Mesenchymal stem cell (in vitro differentiated cells and primary cell): ENCODE measurements around the gene LYVE1.

Experiments
- DNase-seq: peaks from one replicate; pipeline ENCODE4 v3.0.0-alpha.2; 2013
- H2AFZ ChIP-seq: one replicate; pipeline ENCODE4 v1.6.1; 2013; ENCODE audit warnings: low read depth, mild to moderate bottlenecking, control low read depth, inconsistent platforms, low read length, moderate library complexity
- H2AK5ac ChIP-seq: 2 replicates; pipeline ENCODE4 v1.6.1; 2013; ENCODE audit warnings: low read length, moderate library complexity, mild to moderate bottlenecking, inconsistent platforms; ENCODE audit not compliant: severe bottlenecking
- H2BK120ac ChIP-seq: one replicate; pipeline ENCODE4 v1.6.1; 2013; ENCODE audit warnings: low read depth, mild to moderate bottlenecking, inconsistent platforms, low read length, moderate library complexity
- H2BK12ac ChIP-seq, 2 experiments: one replicate each; pipeline ENCODE4 v1.6.1; 2013; ENCODE audit warnings: inconsistent platforms in 2 of 2, low read length in 2 of 2, mild to moderate bottlenecking in 2 of 2, moderate library complexity in 2 of 2, control low read depth in 1 of 2
- H2BK15ac ChIP-seq: one replicate; pipeline ENCODE4 v1.6.1; 2013; ENCODE audit warnings: mild to moderate bottlenecking, low read depth, inconsistent platforms; ENCODE audit not compliant: poor library complexity, severe bottlenecking
- H2BK5ac ChIP-seq: 2 replicates; pipeline ENCODE4 v1.6.1; 2013; ENCODE audit warnings: low read depth, mild to moderate bottlenecking, low read length, control low read depth, inconsistent platforms; ENCODE audit not compliant: poor library complexity, severe bottlenecking
- H3K14ac ChIP-seq, 2 experiments: one replicate each; pipeline ENCODE4 v1.6.1; 2013; ENCODE audit warnings: inconsistent platforms in 2 of 2, low read length in 2 of 2, control low read depth in 1 of 2, mild to moderate bottlenecking in 1 of 2, moderate library complexity in 1 of 2
- H3K18ac ChIP-seq, 2 experiments: one replicate each; pipeline ENCODE4 v1.6.1; 2013; ENCODE audit warnings: inconsistent platforms in 2 of 2, low read length in 2 of 2, control low read depth in 1 of 2, low read depth in 1 of 2, mild to moderate bottlenecking in 1 of 2
- H3K23ac ChIP-seq, 2 experiments: one replicate each; pipeline ENCODE4 v1.6.1; 2013; ENCODE audit warnings: inconsistent platforms in 2 of 2, low read length in 2 of 2, mild to moderate bottlenecking in 2 of 2, moderate library complexity in 2 of 2, control low read depth in 1 of 2
- H3K27ac ChIP-seq: 2 replicates; pipeline ENCODE4 v1.5.1; 2013; ENCODE audit warnings: mild to moderate bottlenecking, moderate library complexity, low read length, control low read depth, inconsistent platforms; ENCODE audit not compliant: poor library complexity, severe bottlenecking
- H3K27me3 ChIP-seq, 2 experiments: 2 replicates each; pipeline versions ENCODE4 v1.6.1 to v1.7.0; 2013; ENCODE audit warnings: low read length in 2 of 2, mild to moderate bottlenecking in 2 of 2, moderate library complexity in 2 of 2, control low read depth in 1 of 2, inconsistent platforms in 1 of 2; ENCODE audit not compliant: control insufficient read depth in 1 of 2, insufficient read depth in 1 of 2
- H3K36me3 ChIP-seq, 2 experiments: 2 replicates each; pipeline versions ENCODE4 v1.6.1 to v1.7.0; 2013; ENCODE audit warnings: low read length in 2 of 2, control low read depth in 1 of 2, inconsistent platforms in 1 of 2, low read depth in 1 of 2, mild to moderate bottlenecking in 1 of 2; ENCODE audit not compliant: insufficient read depth in 2 of 2, control insufficient read depth in 1 of 2
- H3K4ac ChIP-seq, 2 experiments: one replicate each; pipeline ENCODE4 v1.6.1; 2013; ENCODE audit warnings: inconsistent platforms in 2 of 2, low read length in 2 of 2, mild to moderate bottlenecking in 2 of 2, moderate library complexity in 2 of 2, control low read depth in 1 of 2, low read depth in 1 of 2
- H3K4me1 ChIP-seq: 2 replicates; pipeline ENCODE4 v1.6.1; 2013; ENCODE audit warnings: low read depth, low read length, control low read depth; ENCODE audit not compliant: control insufficient read depth, insufficient read depth
- H3K4me2 ChIP-seq: 2 replicates; pipeline ENCODE4 v1.6.1; 2013; ENCODE audit warnings: low read length, mild to moderate bottlenecking, inconsistent platforms; ENCODE audit not compliant: poor library complexity, severe bottlenecking
- H3K4me3 ChIP-seq, 2 experiments: 2 replicates each; pipeline versions ENCODE4 v1.5.1 to v1.7.0; 2013; ENCODE audit warnings: low read length in 2 of 2, mild to moderate bottlenecking in 2 of 2, control low read depth in 1 of 2, low read depth in 1 of 2; ENCODE audit not compliant: insufficient read depth in 1 of 2
- H3K79me1 ChIP-seq: replicated peaks from 2 replicates; pipeline ENCODE4 v1.6.1; 2013; ENCODE audit warnings: mild to moderate bottlenecking, control low read depth, low read length, inconsistent platforms; ENCODE audit not compliant: poor library complexity, severe bottlenecking
- H3K9ac ChIP-seq: 2 replicates; pipeline ENCODE4 v1.7.0; 2013; ENCODE audit warnings: mild to moderate bottlenecking, low read length, moderate library complexity
- H3K9me3 ChIP-seq: 2 replicates; pipeline ENCODE4 v1.7.0; 2013; ENCODE audit warnings: mild to moderate bottlenecking, low read length; ENCODE audit not compliant: control insufficient read depth
- H4K8ac ChIP-seq: one replicate; pipeline ENCODE4 v1.6.1; 2013; ENCODE audit warnings: inconsistent platforms, mild to moderate bottlenecking, low read length, moderate library complexity
- H4K91ac ChIP-seq: one replicate; pipeline ENCODE4 v1.6.1; 2013; ENCODE audit warnings: mild to moderate bottlenecking, low read length, inconsistent platforms
- WGBS: methylation state at CpG from one replicate; pipeline ENCODE4 v1.1.7; 2013; ENCODE audit warnings: mixed read lengths; 5-methylcytosine and 5-hydroxymethylcytosine counted together

The LYVE1 gene

GRCh38 chr11:10566257-10566957 lies 2.1 kb downstream of the LYVE1 start:
- Histone ChIP-seq H2BK120ac (no peak overlapping the region), H2BK15ac (no peak overlapping the region), H2AFZ (no peak overlapping the region), H3K27ac (no peak overlapping the region), H2BK12ac (no peak overlapping the region), H3K4me2 (no peak overlapping the region), H2BK5ac (no peak overlapping the region), H3K14ac (no peak overlapping the region), H3K23ac (no peak overlapping the region), H3K18ac (no peak overlapping the region), H2AK5ac (no peak overlapping the region), H3K4me1 (no peaks in the 10 kb centered on the region), H3K36me3 (no peaks in the 10 kb centered on the region), H3K4me3 (no peak overlapping the region), H3K9ac (no peak overlapping the region), H3K27me3 (no peaks in the 10 kb centered on the region), H3K4ac (no peak overlapping the region), H3K9me3 (no peaks in the 10 kb centered on the region), H3K79me1 (no peaks in the 10 kb centered on the region), H4K8ac (no peak overlapping the region), H4K91ac (peak overlapping the region; percentile 36)
- WGBS, result 95% methylated on average over 4 of the region's 6 CpGs
- no peak for DNase-seq

- H3K27me3 ChIP-seq, result no peaks in the 10 kb centered on the region
- no peak overlapping the region for H3K23ac ChIP-seq
- H4K8ac ChIP-seq, result no peak overlapping the region
- H2BK5ac ChIP-seq, result no peak overlapping the region
- no peak for DNase-seq
- no peaks in the 10 kb centered on the region for H3K9me3 ChIP-seq
- no peaks in the 10 kb centered on the region for H3K79me1 ChIP-seq
- H3K4ac ChIP-seq, result no peak overlapping the region
- WGBS, result 97% methylated on average over 4 of the region's 4 CpGs
- no peak overlapping the region for H2AFZ ChIP-seq
- no peaks in the 10 kb centered on the region for H3K36me3 ChIP-seq
- no peaks in the 10 kb centered on the region for H3K4me1 ChIP-seq
- H3K14ac ChIP-seq, result no peak overlapping the region
- no peak overlapping the region for H2AK5ac ChIP-seq
- H2BK12ac ChIP-seq, result no peak overlapping the region
- no peak overlapping the region for H3K4me3 ChIP-seq
- no peak overlapping the region for H3K4me2 ChIP-seq
- no peak overlapping the region for H2BK120ac ChIP-seq
- H2BK15ac ChIP-seq, result no peak overlapping the region
- H4K91ac ChIP-seq, result no peak overlapping the region
- no peak overlapping the region for H3K18ac ChIP-seq
- H3K9ac ChIP-seq, result no peak overlapping the region
- no peak overlapping the region for H3K27ac ChIP-seq
Measured at GRCh38 chr11:10565493-10565892, 3.0 kb downstream of the LYVE1 start.

DNA sequence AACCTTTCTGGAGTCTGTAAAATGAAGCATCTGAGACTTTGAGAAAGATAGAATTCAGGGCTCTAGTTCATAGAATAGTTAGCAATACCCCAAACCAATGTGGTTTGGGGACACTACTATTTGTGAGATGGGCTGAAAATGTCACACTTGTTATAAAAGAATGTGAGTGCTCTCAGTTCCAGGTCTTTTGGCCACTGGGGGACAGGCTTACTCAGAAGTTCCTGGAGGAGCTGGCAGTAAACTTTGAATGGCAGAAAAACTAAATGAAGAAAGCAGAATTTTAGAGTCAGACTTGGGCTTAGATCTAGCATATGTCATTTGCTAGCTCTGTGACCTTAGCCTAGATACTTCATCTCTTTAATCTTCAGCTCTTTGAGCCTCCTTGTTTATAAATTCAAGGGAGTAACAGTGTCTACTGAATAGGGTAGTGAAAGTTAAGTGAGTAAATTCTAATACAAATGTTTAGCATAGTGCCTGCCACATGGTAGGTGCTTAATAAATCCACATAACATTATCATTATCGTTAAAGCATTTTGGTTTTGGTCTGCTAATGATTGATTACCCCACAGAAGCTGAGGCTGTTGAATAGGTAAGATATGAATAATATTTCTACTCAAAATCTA lies 3.7 kb downstream of the LYVE1 start:
- H2AK5ac ChIP-seq, result no peak overlapping the region
- H3K79me1 ChIP-seq, result no peaks in the 10 kb centered on the region
- no peak overlapping the region for H4K91ac ChIP-seq
- H3K4me1 ChIP-seq, result no peaks in the 10 kb centered on the region
- no peak overlapping the region for H2BK12ac ChIP-seq
- no peak overlapping the region for H2AFZ ChIP-seq
- no peak overlapping the region for H3K18ac ChIP-seq
- no peak overlapping the region for H2BK5ac ChIP-seq
- no peaks in the 10 kb centered on the region for H3K9me3 ChIP-seq
- H3K9ac ChIP-seq, result peak overlapping the region; percentile 19
- H2BK15ac ChIP-seq, result no peak overlapping the region
- no peak overlapping the region for H3K23ac ChIP-seq
- peak; percentile 43 for DNase-seq
- H3K14ac ChIP-seq, result no peak overlapping the region
- no peak overlapping the region for H4K8ac ChIP-seq
- no peaks in the 10 kb centered on the region for H3K27me3 ChIP-seq
- no peak overlapping the region for H3K4ac ChIP-seq
- H3K27ac ChIP-seq, result no peak overlapping the region
- no peaks in the 10 kb centered on the region for H3K36me3 ChIP-seq
- H3K4me2 ChIP-seq, result no peak overlapping the region
- no peak overlapping the region for H3K4me3 ChIP-seq
- no peak overlapping the region for H2BK120ac ChIP-seq
- WGBS, result 100% methylated on average over 1 of the region's 1 CpG

DNA sequence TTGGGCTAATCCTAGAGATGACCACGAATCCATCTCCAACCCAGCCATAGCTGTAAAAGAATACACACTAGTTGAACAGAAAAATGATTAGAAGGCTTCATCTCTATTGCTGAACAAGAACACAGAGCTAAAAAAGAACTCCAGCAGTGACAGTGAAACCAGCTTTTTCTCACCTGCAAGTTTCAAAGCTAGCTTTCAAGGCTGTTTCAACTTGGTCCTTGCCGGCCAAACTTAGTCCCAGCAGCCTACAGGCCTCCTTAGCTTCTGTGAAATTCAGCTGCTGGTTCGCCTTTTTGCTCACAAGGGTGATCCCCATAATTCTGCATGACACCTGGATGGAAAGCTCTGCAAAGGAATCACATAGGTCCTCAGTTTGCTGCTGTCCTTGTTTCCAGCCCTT lies 4.4 kb downstream of the LYVE1 start:
- Histone ChIP-seq H2BK120ac (no peak overlapping the region), H2BK12ac (peak overlapping the region in 1 of 2 experiments; percentile 74), H4K8ac (no peak overlapping the region), H3K23ac (no peak overlapping the region), H3K4me3 (no peak overlapping the region), H3K27me3 (no peaks in the 10 kb centered on the region), H3K4me2 (no peak overlapping the region), H3K27ac (no peak overlapping the region), H3K79me1 (no peaks in the 10 kb centered on the region), H2BK15ac (no peak overlapping the region), H3K4me1 (no peaks in the 10 kb centered on the region), H3K9ac (no peak overlapping the region), H2AFZ (no peak overlapping the region), H3K18ac (no peak overlapping the region), H3K9me3 (no peaks in the 10 kb centered on the region), H2AK5ac (no peak overlapping the region), H2BK5ac (no peak overlapping the region), H3K36me3 (no peaks in the 10 kb centered on the region), H3K4ac (no peak overlapping the region), H3K14ac (no peak overlapping the region), H4K91ac (no peak overlapping the region)
- 81% methylated on average over 3 of the region's 3 CpGs for WGBS
- no peak for DNase-seq
